Gastrocnemius medialis (tissue), 4 donors: ENCODE data around the gene WNK2.

ENCODE experiments used
- POLR2A ChIP-seq, 2 donors: fragments of 450-650 bp; IDR thresholded peaks; one replicate each; pipeline ENCODE4 v1.6.1; 2017; ENCODE audit warnings: antibody characterized with exemption in 2 of 2, mild to moderate bottlenecking in 2 of 2, moderate library complexity in 2 of 2
- TF ChIP-seq, protein P1 (sequence below), 5 experiments: fragments of 450-650 bp in 3 of 5; fragments of 200-600 bp in 2 of 5; sonication (generic) in 2 of 5; IDR thresholded peaks in 4 of 5; conservative IDR thresholded peaks in 1 of 5; 1 replicate in 4 of 5; 2 replicates in 1 of 5; pipeline ENCODE4 v1.5.1; 2016 to 2019; ENCODE audit warnings: antibody characterized with exemption in 5 of 5, mild to moderate bottlenecking in 3 of 5, moderate library complexity in 3 of 5

DNA sequence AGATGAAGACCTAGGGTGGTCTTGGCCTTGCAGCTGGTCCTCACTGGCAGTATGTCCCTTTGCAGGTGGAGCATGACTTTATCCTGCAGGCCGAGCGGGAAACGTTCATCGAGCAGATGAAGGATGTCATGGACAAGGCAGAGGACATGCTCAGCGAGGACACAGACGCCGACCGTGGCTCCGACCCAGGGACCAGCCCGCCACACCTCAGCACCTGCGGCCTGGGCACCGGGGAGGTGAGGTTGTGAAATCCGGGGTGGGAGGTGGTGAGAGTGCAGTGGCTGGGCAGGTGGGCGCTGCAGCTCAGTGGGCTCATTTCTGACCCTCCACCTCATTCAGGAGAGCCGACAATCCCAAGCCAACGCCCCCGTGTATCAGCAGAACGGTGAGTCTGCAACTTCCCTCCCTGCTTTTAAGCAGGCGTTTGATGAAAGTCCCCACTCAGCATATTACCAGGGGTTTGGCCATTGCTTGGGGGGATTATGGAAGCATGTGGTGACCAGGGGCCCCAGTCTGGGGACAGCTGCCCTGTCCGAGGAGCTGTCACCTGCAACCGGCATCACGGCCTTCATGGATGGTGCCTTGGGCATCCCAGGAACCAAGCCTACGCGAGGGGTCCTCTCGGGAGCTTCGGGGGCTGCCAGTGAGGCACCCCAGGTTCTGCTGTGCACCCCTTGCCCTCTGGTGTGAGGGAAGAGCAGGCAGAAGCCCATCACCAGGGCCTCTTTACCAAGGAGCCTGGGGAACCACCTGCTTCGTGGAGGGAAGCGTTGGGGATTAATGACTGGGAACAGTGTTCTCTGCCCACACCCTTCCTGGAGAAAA, 84.0 kb downstream of the WNK2 start:
- TF ChIP-seq, protein P1, sequence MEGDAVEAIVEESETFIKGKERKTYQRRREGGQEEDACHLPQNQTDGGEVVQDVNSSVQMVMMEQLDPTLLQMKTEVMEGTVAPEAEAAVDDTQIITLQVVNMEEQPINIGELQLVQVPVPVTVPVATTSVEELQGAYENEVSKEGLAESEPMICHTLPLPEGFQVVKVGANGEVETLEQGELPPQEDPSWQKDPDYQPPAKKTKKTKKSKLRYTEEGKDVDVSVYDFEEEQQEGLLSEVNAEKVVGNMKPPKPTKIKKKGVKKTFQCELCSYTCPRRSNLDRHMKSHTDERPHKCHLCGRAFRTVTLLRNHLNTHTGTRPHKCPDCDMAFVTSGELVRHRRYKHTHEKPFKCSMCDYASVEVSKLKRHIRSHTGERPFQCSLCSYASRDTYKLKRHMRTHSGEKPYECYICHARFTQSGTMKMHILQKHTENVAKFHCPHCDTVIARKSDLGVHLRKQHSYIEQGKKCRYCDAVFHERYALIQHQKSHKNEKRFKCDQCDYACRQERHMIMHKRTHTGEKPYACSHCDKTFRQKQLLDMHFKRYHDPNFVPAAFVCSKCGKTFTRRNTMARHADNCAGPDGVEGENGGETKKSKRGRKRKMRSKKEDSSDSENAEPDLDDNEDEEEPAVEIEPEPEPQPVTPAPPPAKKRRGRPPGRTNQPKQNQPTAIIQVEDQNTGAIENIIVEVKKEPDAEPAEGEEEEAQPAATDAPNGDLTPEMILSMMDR (IDR thresholded peaks at IDR 0.05 in 4 of 5, conservative IDR thresholded peaks at IDR 0.05 in 1 of 5), result no peak
- no peak for TF ChIP-seq POLR2A (IDR thresholded peaks at IDR 0.05)
